B cell (primary cell): Measurements from ENCODE around the gene SUN3. TPM values are rescaled to one million over a fixed set of nuclear protein-coding genes. Genes with fewer than 3 reads are reported as not detected.

ENCODE experiments used
- ATAC-seq: fragments of 200-7000 bp; cut with Tn5 transposase; one replicate; pipeline ENCODE4 v1.10.0; 2021; ENCODE audit warnings: low read depth, mild to moderate bottlenecking, moderate number of reproducible peaks, moderate library complexity
- CTCF ChIA-PET: fragments of 350-600 bp; sonication (Branson Sonifier 250); formaldehyde crosslinking; loops from one replicate; lab custom pipeline; 2021; ENCODE audit warnings: antibody characterized with exemption, inconsistent platforms; lab: Charles Lee
- POLR2A ChIA-PET: fragments of 350-600 bp; sonication (Branson Sonifier 250); formaldehyde crosslinking; loops from one replicate; lab custom pipeline; 2021; ENCODE audit warnings: antibody characterized with exemption; lab: Charles Lee
- DNase-seq: peaks from one replicate; pipeline ENCODE4 v3.0.0; 2013
- H2AFZ ChIP-seq: 2 replicates; pipeline ENCODE4 v1.6.1; 2012; ENCODE audit warnings: mild to moderate bottlenecking, low read depth, low read length; ENCODE audit not compliant: insufficient read depth, poor library complexity, severe bottlenecking
- H3K27ac ChIP-seq, 2 donors: 1 replicate in 1 of 2; 2 replicates in 1 of 2; pipeline ENCODE4 v1.5.1; 2012 to 2013; ENCODE audit warnings: low read length in 2 of 2, mild to moderate bottlenecking in 2 of 2, moderate library complexity in 1 of 2
- H3K27me3 ChIP-seq, 4 experiments: fragments of 200-600 bp in 1 of 4; sonication (generic) in 1 of 4; replicated peaks in 1 of 4; 1 replicate in 2 of 4; 2 replicates in 2 of 4; pipeline versions ENCODE4 v1.6.1 to v1.7.0; 2013 to 2016; ENCODE audit warnings: low read length in 3 of 4, mild to moderate bottlenecking in 2 of 4, mixed read lengths in 1 of 4, moderate library complexity in 1 of 4; ENCODE audit not compliant: insufficient read depth in 4 of 4, control insufficient read depth in 3 of 4; ENCODE audit errors: control extremely low read depth in 1 of 4
- H3K36me3 ChIP-seq, 2 experiments: replicated peaks in 1 of 2; 1 replicate in 1 of 2; 2 replicates in 1 of 2; pipeline versions ENCODE4 v1.6.1 to v1.7.1; 2013; ENCODE audit warnings: low read length in 1 of 2; ENCODE audit not compliant: insufficient read depth in 2 of 2, control insufficient read depth in 1 of 2; ENCODE audit errors: control extremely low read depth in 1 of 2, extremely low read depth in 1 of 2
- H3K4me1 ChIP-seq, 2 donors: fragments of 200-600 bp in 1 of 2; sonication (generic) in 1 of 2; 1 replicate in 1 of 2; 2 replicates in 1 of 2; pipeline versions ENCODE4 v1.5.1 to v1.6.1; 2013 to 2017; ENCODE audit warnings: low read length in 2 of 2; ENCODE audit not compliant: control insufficient read depth in 2 of 2, insufficient read depth in 2 of 2
- H3K4me2 ChIP-seq: replicated peaks from 2 replicates; pipeline ENCODE3; 2012; ENCODE audit warnings: mild to moderate bottlenecking, low read depth, low read length; ENCODE audit not compliant: poor library complexity, severe bottlenecking
- H3K4me3 ChIP-seq, 5 experiments: fragments of 200-600 bp in 1 of 5; sonication (generic) in 1 of 5; 1 replicate in 3 of 5; 2 replicates in 2 of 5; pipeline versions ENCODE4 v1.5.1 to v1.7.0; 2011 to 2016; ENCODE audit warnings: low read length in 4 of 5, mild to moderate bottlenecking in 4 of 5, low read depth in 2 of 5, control low read depth in 1 of 5, moderate library complexity in 1 of 5; ENCODE audit not compliant: insufficient read depth in 1 of 5; ENCODE audit errors: control extremely low read depth in 1 of 5, extremely low read depth in 1 of 5
- H3K79me2 ChIP-seq: fragments of 200-600 bp; sonication (generic); one replicate; pipeline ENCODE4 v1.6.0; 2016; ENCODE audit warnings: low read length; ENCODE audit not compliant: control insufficient read depth, insufficient read depth
- H3K9ac ChIP-seq: fragments of 200-600 bp; sonication (generic); 2 replicates; pipeline ENCODE4 v1.6.1; 2017; ENCODE audit warnings: mild to moderate bottlenecking, low read length, moderate library complexity
- H3K9me3 ChIP-seq, 3 donors: one replicate each; pipeline versions ENCODE4 v1.6.1 to v1.7.1; 2013; ENCODE audit warnings: low read length in 2 of 3; ENCODE audit not compliant: control insufficient read depth in 2 of 3, insufficient read depth in 1 of 3; ENCODE audit errors: control extremely low read depth in 1 of 3
- H4K20me1 ChIP-seq: 2 replicates; pipeline ENCODE4 v1.6.0; 2012; ENCODE audit warnings: mild to moderate bottlenecking, low read length; ENCODE audit not compliant: insufficient read depth, control insufficient read depth, poor library complexity, severe bottlenecking
- H3K27ac Mint-ChIP-seq: one replicate; pipeline ENCODE4 v1.8.0; 2021; ENCODE audit warnings: mixed read lengths
- H3K27me3 Mint-ChIP-seq: one replicate; pipeline ENCODE4 v1.8.0; 2021; ENCODE audit warnings: mixed read lengths
- H3K4me1 Mint-ChIP-seq: one replicate; pipeline ENCODE4 v1.8.0; 2021; ENCODE audit warnings: mixed read lengths
- H3K4me3 Mint-ChIP-seq: one replicate; pipeline ENCODE4 v1.8.0; 2021; ENCODE audit warnings: mixed read lengths
- H3K9me3 Mint-ChIP-seq: one replicate; pipeline ENCODE4 v1.8.0; 2022; ENCODE audit warnings: mixed read lengths; ENCODE audit not compliant: insufficient read depth
- CTCF ChIP-seq: fragments of 200-600 bp; IDR thresholded peaks from one replicate; pipeline ENCODE4 v1.8.0; 2022; ENCODE audit warnings: antibody characterized with exemption, mild to moderate bottlenecking
- EZH2 ChIP-seq: IDR thresholded peaks from 2 replicates; pipeline ENCODE4 v1.6.1; 2012; ENCODE audit warnings: borderline replicate concordance, low read depth, mild to moderate bottlenecking, moderate library complexity, low read length; ENCODE audit not compliant: insufficient read depth, poor library complexity, severe bottlenecking
- WGBS: methylation state at CpG from one replicate; pipeline ENCODE4 v1.1.5; 2013; ENCODE audit warnings: missing lambda C conversion rate; ENCODE audit not compliant: insufficient coverage; 5-methylcytosine and 5-hydroxymethylcytosine counted together
- intact Hi-C: fragments of 100-400 bp; cut with micrococcal nuclease; formaldehyde crosslinking; loops from one replicate; pipeline ENCODE4 v1.10.0; 2022
- polyA plus RNA-seq: library from polyadenylated mRNA; depleted of rRNA; stranded (reverse); fragments of >200 nt; gene quantifications from 2 replicates; pipeline ENCODE4 v1.2.3, GENCODE V29; 2012
- total RNA-seq, 2 donors: library from RNA; stranded (reverse); fragments of 120-200 nt in 1 of 2; gene quantifications; 1 replicate in 1 of 2; 2 replicates in 1 of 2; pipeline versions ENCODE4 v1.2.3 to v1.2.4, GENCODE V29; 2013 to 2022

SUN3 gene
- total and polyA plus RNA-seq, 2 donors (not counting 1 experiment from before 2014, with no cell fraction given) = not detected

- intact Hi-C loops = no loop called here
- no peaks in the 10 kb centered on the region for H3K27me3 Mint-ChIP-seq
- DNase-seq = no peak
- POLR2A ChIA-PET = no interaction called here
- H3K27ac Mint-ChIP-seq = no peak overlapping the region
- WGBS = no CpG with 5 or more reads among the region's 1 CpG
- Histone ChIP-seq H3K9ac (no peak overlapping the region), H2AFZ (no peak overlapping the region), H3K27ac (peak overlapping the region in 1 of 2 donors; percentile 41), H3K4me3 (no peak overlapping the region), H4K20me1 (peaks cover 11% of the 10 kb centered on the region), H3K27me3 (no peaks in the 10 kb centered on the region), H3K4me2 (no peak overlapping the region), H3K4me1 (peaks cover 0 to 4% of the 10 kb centered on the region in 2 donors), H3K79me2 (peaks cover 12% of the 10 kb centered on the region), H3K9me3 (no peaks in the 10 kb centered on the region), H3K36me3 (peaks cover 15 to 82% of the 10 kb centered on the region in 2 experiments)
- no peak for ATAC-seq
- H3K4me3 Mint-ChIP-seq = no peak overlapping the region
- TF ChIP-seq EZH2 (no peak), CTCF (no peak)
- CTCF ChIA-PET = interaction anchor here (0.7 to 4.6 kb wide), 4 partner anchors 7 to 705 kb away, joined by 3 to 26 read pairs (median 8); partner anchors contain the start of gene HUS1
- no peaks in the 10 kb centered on the region for H3K9me3 Mint-ChIP-seq
- H3K4me1 Mint-ChIP-seq = peaks cover 11% of the 10 kb centered on the region
Measured at GRCh38 chr7:47970761-47971160, 58.1 kb downstream of the SUN3 start.

GRCh38 chr7:47968847-47969774, 59.8 kb downstream of the SUN3 start:
- no peaks in the 10 kb centered on the region for H3K27me3 Mint-ChIP-seq
- Histone ChIP-seq H3K27me3 (no peaks in the 10 kb centered on the region), H3K27ac (no peak overlapping the region), H4K20me1 (peaks cover 8% of the 10 kb centered on the region), H3K4me1 (peaks cover 0 to 4% of the 10 kb centered on the region in 2 donors), H3K9me3 (no peaks in the 10 kb centered on the region), H3K9ac (no peak overlapping the region), H3K4me3 (no peak overlapping the region), H3K79me2 (peaks cover 4% of the 10 kb centered on the region), H3K36me3 (peaks cover 11 to 82% of the 10 kb centered on the region in 2 experiments), H2AFZ (no peak overlapping the region), H3K4me2 (no peak overlapping the region)
- H3K4me3 Mint-ChIP-seq = no peak overlapping the region
- 94% methylated on average over 3 of the region's 5 CpGs for WGBS
- H3K27ac Mint-ChIP-seq = no peak overlapping the region
- H3K4me1 Mint-ChIP-seq = peaks cover 8% of the 10 kb centered on the region
- CTCF ChIA-PET = interaction anchor here (0.7 to 4.6 kb wide), 10 partner anchors 9 to 703 kb away, joined by 3 to 26 read pairs (median 6); partner anchors contain the start of gene PKD1L1
- ATAC-seq = peak; percentile 71
- DNase-seq = peak; percentile 62
- intact Hi-C loops = loop anchor here (1.0 kb wide), 2 partner anchors 24 to 703 kb away; no protein-coding TSS in a partner anchor
- H3K9me3 Mint-ChIP-seq = no peaks in the 10 kb centered on the region
- POLR2A ChIA-PET = interaction anchor here (0.5 kb wide), 1 partner anchor 115 kb away, joined by 6 read pairs; no protein-coding TSS in a partner anchor
- TF ChIP-seq EZH2 (no peak), CTCF (peak; percentile 91)
